IMR-90 (cell line): ENCODE results near the gene RAB3C.

ENCODE experiments used
- CEBPB ChIP-seq: IDR thresholded peaks from 2 replicates; pipeline ENCODE4 v1.6.1; 2012; ENCODE audit warnings: low read depth, low read length, improper control_type of control experiment
- CHD1 ChIP-seq: IDR thresholded peaks from 2 replicates; pipeline ENCODE4 v1.6.1; 2012; ENCODE audit warnings: low read depth, low read length, improper control_type of control experiment
- CTCF ChIP-seq: conservative IDR thresholded peaks from 2 replicates; pipeline ENCODE4 v1.5.1; 2012; ENCODE audit warnings: mild to moderate bottlenecking, low read depth, low read length, improper control_type of control experiment
- MAFK ChIP-seq: IDR thresholded peaks from 2 replicates; pipeline ENCODE4 v1.6.1; 2012; ENCODE audit warnings: low read depth, low read length, improper control_type of control experiment
- MAZ ChIP-seq: IDR thresholded peaks from 2 replicates; pipeline ENCODE4 v1.6.1; 2012; ENCODE audit warnings: low read depth, mild to moderate bottlenecking, low read length, improper control_type of control experiment, moderate library complexity, borderline replicate concordance
- MXI1 ChIP-seq: IDR thresholded peaks from 2 replicates; pipeline ENCODE4 v1.6.1; 2012; ENCODE audit warnings: low read depth, mild to moderate bottlenecking, low read length, moderate library complexity, borderline replicate concordance
- POLR2A ChIP-seq: IDR thresholded peaks from 2 replicates; pipeline ENCODE4 v1.6.1; 2012; ENCODE audit warnings: mild to moderate bottlenecking, low read depth, low read length
- RAD21 ChIP-seq: IDR thresholded peaks from 2 replicates; pipeline ENCODE4 v1.6.1; 2012; ENCODE audit warnings: low read length, improper control_type of control experiment
- RFX5 ChIP-seq: IDR thresholded peaks from 2 replicates; pipeline ENCODE4 v1.8.0; 2012; ENCODE audit warnings: low read depth, mild to moderate bottlenecking, low read length, moderate library complexity
- USF2 ChIP-seq: fragments of 150-350 bp; IDR thresholded peaks from 2 replicates; pipeline ENCODE4 v1.6.1; 2017; ENCODE audit warnings: mild to moderate bottlenecking, antibody characterized with exemption, low read length, low read depth

- TF ChIP-seq CTCF (no peak), POLR2A (no peak), RAD21 (no peak), CEBPB (no peak), RFX5 (no peak), USF2 (no peak), CHD1 (no peak), MAZ (no peak), MXI1 (no peak), MAFK (no peak)
Measured at GRCh38 chr5:58759745-58760144, 176.9 kb downstream of the RAB3C start.
